GM04503 (cell line): ENCODE measurements around the gene RNF10.
"Not testable (repeated sequence)": the region's sequence is repeated elsewhere in the genome, so short reads cannot be mapped to it uniquely, and the experiment has no call there.

Experiments
- DNase-seq: peaks from one replicate; pipeline ENCODE4 v3.0.0-alpha.2; 2012; ENCODE audit warnings: low read depth

The RNF10 gene

GRCh38 chr12:120580787-120581723, 46.9 kb downstream of the RNF10 start, which contains the start of gene POP5:
Gene POP5 (minus strand): TSS chr12:120581402. CDS start chr12:120581362, 40 bp downstream.
- DNase-seq = peak; percentile 87

GRCh38 chr12:120581998-120582397, 47.8 kb downstream of the RNF10 start:
- no peak for DNase-seq

- DNase-seq = no peak
These were observed 49.4 kb downstream of the RNF10 start for GRCh38 chr12:120583478-120584030.

GRCh38 chr12:120584343-120585149, 50.4 kb downstream of the RNF10 start:
- DNase-seq = no peak

GRCh38 chr12:120586206-120586605, 52.0 kb downstream of the RNF10 start:
- no peak for DNase-seq

GRCh38 chr12:120586860-120587259, 52.7 kb downstream of the RNF10 start:
- DNase-seq = no peak

- no peak for DNase-seq
These were observed 54.2 kb downstream of the RNF10 start for GRCh38 chr12:120588371-120588770.

GRCh38 chr12:120588948-120589930, 55.1 kb downstream of the RNF10 start:
- no peak for DNase-seq

- no peak for DNase-seq
These were observed 56.7 kb downstream of the RNF10 start for GRCh38 chr12:120590741-120591407.

- DNase-seq = no peak
These were observed 58.2 kb downstream of the RNF10 start for GRCh38 chr12:120592121-120593049.

GRCh38 chr12:120596901-120597300, 62.7 kb downstream of the RNF10 start:
- no peak for DNase-seq

- no peak for DNase-seq
These were observed 63.7 kb downstream of the RNF10 start for GRCh38 chr12:120597861-120598260.

- DNase-seq = peak; percentile 9
These were observed 64.7 kb downstream of the RNF10 start for GRCh38 chr12:120598674-120599463.

GRCh38 chr12:120599672-120600552, 65.8 kb downstream of the RNF10 start:
- DNase-seq = no peak

- DNase-seq = not testable (repeated sequence)
These were observed 68.3 kb downstream of the RNF10 start for GRCh38 chr12:120602416-120602815.

GRCh38 chr12:120610560-120610959, 76.4 kb downstream of the RNF10 start:
- no peak for DNase-seq

- not testable (repeated sequence) for DNase-seq
These were observed 77.4 kb downstream of the RNF10 start for GRCh38 chr12:120611534-120611933.

- no peak for DNase-seq
These were observed 80.7 kb downstream of the RNF10 start for GRCh38 chr12:120614848-120615247.
